Lower lobe of right lung (tissue), 2 donors: ENCODE results near the gene OXER1. TPM values are rescaled to one million over a fixed set of nuclear protein-coding genes. Genes with fewer than 3 reads are reported as not detected.

Experiments
- ATAC-seq, 2 donors: fragments of 200-7000 bp; cut with Tn5 transposase; one replicate each; pipeline ENCODE4 v1.9.1; 2020 to 2022; ENCODE audit warnings: mild to moderate bottlenecking in 2 of 2, moderate library complexity in 2 of 2
- DNase-seq: peaks from one replicate; pipeline ENCODE4 v3.0.0-alpha.2; 2020
- H3K27ac ChIP-seq: fragments of 200-600 bp; one replicate; pipeline ENCODE4 v1.8.0; 2022
- H3K27me3 ChIP-seq: fragments of 200-600 bp; one replicate; pipeline ENCODE4 v1.8.0; 2022; ENCODE audit warnings: low read depth
- H3K36me3 ChIP-seq: fragments of 200-600 bp; one replicate; pipeline ENCODE4 v1.8.0; 2022; ENCODE audit warnings: mild to moderate bottlenecking
- H3K4me1 ChIP-seq: fragments of 200-600 bp; one replicate; pipeline ENCODE4 v1.8.0; 2022
- H3K4me3 ChIP-seq: fragments of 200-600 bp; one replicate; pipeline ENCODE4 v1.8.0; 2022; ENCODE audit warnings: mild to moderate bottlenecking
- H3K9me3 ChIP-seq: fragments of 200-600 bp; one replicate; pipeline ENCODE4 v1.8.0; 2022
- intact Hi-C: fragments of 100-400 bp; cut with DNase I; formaldehyde crosslinking; loops from one replicate; pipeline ENCODE4 v1.11.0; 2022
- total RNA-seq: library from RNA; stranded (reverse); fragmentation: NEBNext Ultra II Directional; extraction: Animal tissue kit (Norgen Biotek cat#: 25700); gene quantifications from one replicate; pipeline ENCODE4 v1.2.1, GENCODE V29; 2021
- TF ChIP-seq, protein P1 (sequence below): fragments of 200-600 bp; IDR thresholded peaks from one replicate; pipeline ENCODE4 v1.8.0; 2022; ENCODE audit warnings: antibody characterized with exemption, mild to moderate bottlenecking
- donor health status: DM: no; HTN: yes; CAD: no; lungs with severe emphysema.

Gene OXER1
- total RNA-seq, 1 donor from 2014 or later: 1.9 TPM

DNA sequence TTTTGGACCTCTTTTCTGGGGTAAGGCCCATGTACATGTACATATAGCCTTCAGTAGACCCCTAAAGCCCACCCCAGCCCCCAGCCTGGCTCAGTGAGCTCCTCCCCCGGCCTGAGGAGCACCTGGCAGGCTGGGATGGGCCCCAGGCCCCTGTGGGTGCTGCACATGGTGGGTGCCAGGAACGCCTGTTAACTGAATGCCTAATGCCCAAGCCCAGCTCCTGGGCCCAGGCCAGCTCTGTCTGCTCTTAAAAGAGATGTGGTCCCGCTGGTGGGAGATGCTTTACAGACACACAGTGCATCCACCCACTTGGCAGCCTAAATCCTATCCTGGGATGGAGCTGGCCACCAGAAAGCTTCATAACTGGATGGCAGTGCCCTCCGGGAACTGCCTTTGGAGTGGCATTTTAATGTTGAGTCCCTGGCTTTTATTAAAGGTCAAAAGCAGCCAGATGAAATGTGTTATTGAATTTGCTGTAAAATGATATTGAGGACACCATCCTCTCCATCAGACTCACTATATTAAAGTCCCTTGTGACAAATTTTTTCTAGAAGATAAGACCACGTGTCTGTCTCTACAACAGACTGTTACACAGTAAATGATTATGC, 7.7 kb upstream of the OXER1 start:
- H3K4me1 ChIP-seq: no peaks in the 10 kb centered on the region
- H3K36me3 ChIP-seq: no peaks in the 10 kb centered on the region
- no peaks in the 10 kb centered on the region for H3K9me3 ChIP-seq
- no peak for ATAC-seq
- DNase-seq: no peak
- TF ChIP-seq, protein P1, sequence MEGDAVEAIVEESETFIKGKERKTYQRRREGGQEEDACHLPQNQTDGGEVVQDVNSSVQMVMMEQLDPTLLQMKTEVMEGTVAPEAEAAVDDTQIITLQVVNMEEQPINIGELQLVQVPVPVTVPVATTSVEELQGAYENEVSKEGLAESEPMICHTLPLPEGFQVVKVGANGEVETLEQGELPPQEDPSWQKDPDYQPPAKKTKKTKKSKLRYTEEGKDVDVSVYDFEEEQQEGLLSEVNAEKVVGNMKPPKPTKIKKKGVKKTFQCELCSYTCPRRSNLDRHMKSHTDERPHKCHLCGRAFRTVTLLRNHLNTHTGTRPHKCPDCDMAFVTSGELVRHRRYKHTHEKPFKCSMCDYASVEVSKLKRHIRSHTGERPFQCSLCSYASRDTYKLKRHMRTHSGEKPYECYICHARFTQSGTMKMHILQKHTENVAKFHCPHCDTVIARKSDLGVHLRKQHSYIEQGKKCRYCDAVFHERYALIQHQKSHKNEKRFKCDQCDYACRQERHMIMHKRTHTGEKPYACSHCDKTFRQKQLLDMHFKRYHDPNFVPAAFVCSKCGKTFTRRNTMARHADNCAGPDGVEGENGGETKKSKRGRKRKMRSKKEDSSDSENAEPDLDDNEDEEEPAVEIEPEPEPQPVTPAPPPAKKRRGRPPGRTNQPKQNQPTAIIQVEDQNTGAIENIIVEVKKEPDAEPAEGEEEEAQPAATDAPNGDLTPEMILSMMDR: no peak
- no peak overlapping the region for H3K27ac ChIP-seq
- intact Hi-C loops: no loop called here
- H3K4me3 ChIP-seq: no peak overlapping the region
- no peaks in the 10 kb centered on the region for H3K27me3 ChIP-seq

DNA sequence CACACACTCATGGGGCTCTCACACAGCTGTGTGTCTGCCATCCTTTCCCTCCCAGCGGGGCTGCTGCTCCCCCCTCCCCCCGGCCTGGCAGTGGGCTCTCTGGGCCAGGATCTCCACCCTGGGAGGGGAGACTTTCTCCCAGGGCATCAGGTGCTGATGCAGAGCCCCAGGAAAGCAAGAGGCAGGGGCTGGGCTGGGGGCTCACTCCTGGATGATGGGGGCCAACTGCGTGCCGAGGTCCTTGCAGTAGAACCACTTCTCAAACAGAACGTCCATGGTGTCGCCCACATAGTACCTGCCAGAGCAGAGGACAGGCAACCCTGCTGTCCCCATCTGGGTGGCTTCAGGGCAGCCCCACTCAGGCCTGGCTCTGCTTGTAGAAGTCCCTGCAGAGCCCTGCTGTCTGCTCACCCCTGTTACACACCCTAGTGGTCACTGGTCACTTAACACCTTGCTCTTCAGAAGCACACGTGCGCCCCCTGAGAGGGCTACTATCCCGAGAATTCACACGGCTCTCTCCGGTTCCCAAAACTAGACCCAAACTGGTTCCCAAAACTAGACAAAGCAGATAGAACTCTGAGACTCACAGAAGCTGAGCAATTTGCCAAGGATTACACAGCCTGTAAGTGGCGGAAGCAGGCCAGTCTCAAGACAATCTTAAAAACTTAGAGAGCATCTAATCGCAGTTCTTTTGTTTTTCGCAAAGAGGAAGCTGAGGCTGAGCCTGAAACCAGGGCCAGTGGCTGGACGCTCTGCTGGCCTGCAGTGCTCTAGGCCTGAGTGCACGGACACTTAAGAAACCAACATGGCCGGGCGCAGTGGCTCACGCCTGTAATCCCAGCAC, 6.6 kb upstream of the OXER1 start:
- peak; percentile 89 to 90 for ATAC-seq
- intact Hi-C loops: no loop called here
- Histone ChIP-seq H3K27ac (no peak overlapping the region), H3K9me3 (no peaks in the 10 kb centered on the region), H3K36me3 (no peaks in the 10 kb centered on the region), H3K4me3 (no peak overlapping the region), H3K4me1 (no peaks in the 10 kb centered on the region), H3K27me3 (no peaks in the 10 kb centered on the region)
- peak; percentile 61 for DNase-seq
- TF ChIP-seq, protein P1: peak; percentile 42

DNA sequence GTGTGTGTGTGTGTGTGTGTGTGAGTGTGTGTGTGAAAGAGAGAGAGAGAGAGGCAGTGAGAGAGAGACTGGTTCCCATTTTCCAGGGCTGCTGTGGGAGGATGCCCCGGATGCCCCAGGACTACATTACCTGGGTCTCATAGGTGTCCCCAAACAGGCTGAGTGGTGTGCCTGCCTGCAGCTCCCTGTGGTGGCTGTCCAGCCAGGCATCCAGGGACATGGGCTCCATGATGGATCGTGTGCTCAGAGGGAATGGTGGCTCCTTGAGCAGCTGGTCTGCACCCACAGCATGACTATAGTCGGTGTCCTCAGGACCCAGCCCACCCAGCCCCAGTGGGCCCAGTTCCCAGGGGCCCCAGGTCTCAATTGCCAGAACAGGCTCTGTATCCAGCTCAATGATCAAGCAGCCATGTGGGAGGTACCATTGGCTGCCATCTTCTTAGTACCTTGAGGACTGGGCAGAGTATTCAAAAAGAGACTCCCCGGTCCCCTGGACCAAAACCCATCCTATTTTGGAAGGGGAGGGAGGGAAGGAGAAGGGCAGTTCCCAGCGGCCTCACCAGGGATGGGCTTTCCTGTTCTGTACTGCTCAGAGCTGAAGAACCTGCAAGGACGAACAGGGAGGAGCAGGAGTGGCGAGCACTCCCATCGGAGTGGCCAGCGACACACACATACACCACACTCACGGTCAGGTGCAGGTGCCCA, 5.8 kb upstream of the OXER1 start:
- no peak overlapping the region for H3K27ac ChIP-seq
- no peaks in the 10 kb centered on the region for H3K36me3 ChIP-seq
- no peak for ATAC-seq
- no peak for DNase-seq
- no peaks in the 10 kb centered on the region for H3K4me1 ChIP-seq
- TF ChIP-seq, protein P1: no peak
- H3K4me3 ChIP-seq: no peak overlapping the region
- intact Hi-C loops: no loop called here
- no peaks in the 10 kb centered on the region for H3K9me3 ChIP-seq
- H3K27me3 ChIP-seq: no peaks in the 10 kb centered on the region

DNA sequence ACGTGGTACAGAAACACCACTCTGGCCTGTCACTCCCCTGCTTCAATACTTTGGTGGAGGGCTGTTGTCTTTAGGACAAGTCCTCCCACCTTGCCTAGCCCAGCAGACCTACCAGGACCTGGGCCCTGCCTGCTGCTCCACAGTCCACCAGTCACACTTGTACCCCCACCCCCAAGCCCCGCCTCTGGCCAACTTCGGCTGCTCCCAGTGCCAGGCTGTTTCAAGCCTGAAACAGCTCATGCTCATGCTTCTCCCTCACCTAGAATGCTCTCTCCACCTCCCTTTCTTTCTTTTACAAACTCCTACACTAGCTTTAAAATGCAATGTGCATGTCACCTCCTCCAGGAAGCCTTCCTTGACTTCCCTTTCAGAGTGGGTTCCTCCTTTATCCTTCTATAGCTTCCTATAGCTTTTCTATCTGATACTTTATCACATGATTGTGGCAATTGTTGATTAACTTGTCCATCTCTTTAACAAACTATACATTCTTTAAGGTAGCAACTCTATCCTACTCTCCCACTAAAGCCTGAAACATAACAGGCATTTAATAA, 4.8 kb upstream of the OXER1 start:
- DNase-seq (no peak), ATAC-seq (no peak)
- intact Hi-C loops: no loop called here
- H3K27me3 ChIP-seq: no peaks in the 10 kb centered on the region
- TF ChIP-seq, protein P1: no peak
- H3K27ac ChIP-seq: no peak overlapping the region
- H3K4me1 ChIP-seq: no peaks in the 10 kb centered on the region
- H3K36me3 ChIP-seq: no peaks in the 10 kb centered on the region
- no peaks in the 10 kb centered on the region for H3K9me3 ChIP-seq
- H3K4me3 ChIP-seq: no peak overlapping the region

DNA sequence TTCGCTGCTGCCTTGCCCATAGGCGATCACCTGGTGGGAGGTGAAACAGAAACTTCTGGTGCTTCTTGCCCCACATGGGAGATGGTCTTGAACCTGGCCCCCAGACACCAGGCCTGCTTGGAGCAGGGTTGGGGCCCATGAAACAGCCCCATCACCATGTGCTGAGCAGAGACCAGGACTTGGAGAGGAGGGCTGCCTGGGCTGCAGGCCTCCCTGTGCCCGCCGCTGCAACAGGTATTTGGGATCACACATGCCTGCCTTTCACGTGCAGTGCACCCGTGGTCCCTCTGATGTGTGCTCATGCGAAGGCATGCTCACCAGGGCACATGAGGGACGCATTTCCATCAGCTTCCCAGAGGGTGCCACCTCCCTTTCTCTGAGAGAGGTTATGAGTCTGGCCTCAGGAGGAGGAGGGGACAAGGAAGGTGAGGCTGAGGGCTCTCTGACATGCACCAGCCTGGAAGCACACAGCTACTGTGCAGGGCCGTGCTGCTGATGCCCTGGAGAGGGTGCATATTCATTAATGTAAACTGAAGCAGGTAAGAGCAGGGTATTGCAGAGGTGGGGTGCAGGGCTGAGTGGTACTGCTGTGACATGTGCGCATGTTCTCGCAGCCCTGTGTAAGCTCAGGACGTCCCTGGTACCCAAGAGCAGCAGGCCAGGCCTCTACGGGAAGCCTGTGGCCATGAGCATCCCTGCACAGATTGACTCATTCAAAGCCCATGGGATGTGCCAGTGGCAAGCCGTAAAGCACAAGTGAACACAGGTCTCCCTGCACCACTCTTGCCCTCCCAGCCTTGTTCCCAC, 4.2 kb upstream of the OXER1 start:
- Histone ChIP-seq H3K27me3 (no peaks in the 10 kb centered on the region), H3K9me3 (no peaks in the 10 kb centered on the region), H3K4me1 (no peaks in the 10 kb centered on the region), H3K36me3 (no peaks in the 10 kb centered on the region), H3K27ac (no peak overlapping the region), H3K4me3 (no peak overlapping the region)
- ATAC-seq (no peak), DNase-seq (no peak)
- intact Hi-C loops: no loop called here
- TF ChIP-seq, protein P1: no peak
